Head of caudate nucleus (tissue), 42 donors: Measurements from ENCODE around the gene RPIA.

Experiments
- DNase-seq, 42 donors: peaks; one replicate each; pipeline versions ENCODE4 v3.0.0 to v3.0.0-alpha.2; 2020 to 2021; ENCODE audit warnings: mixed read lengths in 7 of 42
- intact Hi-C: fragments of 100-400 bp; cut with DNase I; formaldehyde crosslinking; loops from one replicate; pipeline ENCODE4 v1.15.0; 2022

The RPIA gene

DNA sequence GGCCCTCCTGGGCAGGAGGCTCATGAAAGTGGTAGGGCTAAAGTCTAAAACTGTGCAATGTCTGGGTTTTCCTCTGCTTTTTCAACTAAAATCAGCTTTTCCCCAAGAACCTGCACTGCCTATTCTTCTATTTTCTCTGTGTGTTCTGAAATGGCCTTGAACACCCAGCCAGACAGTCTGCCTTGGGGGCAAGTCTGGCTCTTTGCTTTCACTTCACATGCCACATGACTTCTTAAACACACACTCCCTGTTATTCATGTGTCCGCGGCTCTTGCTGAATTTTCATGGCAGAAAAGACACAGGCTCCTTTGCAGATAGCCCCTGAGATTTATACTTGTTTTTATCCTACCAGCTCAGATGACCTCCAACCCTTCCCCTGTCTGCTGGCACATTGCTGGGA is 10.6 kb upstream of the RPIA start:
- no peak for DNase-seq
- intact Hi-C loops: no loop called here

- DNase-seq: no peak
- intact Hi-C loops: no loop called here
Measured at GRCh38 chr2:88683160-88684021, 8.1 kb upstream of the RPIA start.

DNA sequence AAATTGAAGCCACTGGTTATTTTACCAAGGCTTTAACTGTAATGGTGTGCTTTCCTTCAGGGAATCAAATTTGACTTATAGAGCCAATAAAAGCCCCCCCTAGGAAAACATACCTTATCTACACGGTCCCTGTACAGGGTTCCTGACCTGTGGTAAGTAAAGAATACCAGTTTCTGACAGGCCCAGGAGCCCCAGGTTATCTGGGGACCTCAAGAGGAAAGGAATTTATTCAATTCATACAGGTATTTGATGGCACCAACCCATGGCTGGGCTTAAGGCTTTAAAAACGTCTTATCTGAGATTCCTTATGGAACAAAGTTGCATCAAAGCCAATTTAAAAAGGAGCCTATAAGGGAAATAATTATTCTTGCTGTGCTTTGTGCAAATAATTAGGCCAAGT is 7.0 kb upstream of the RPIA start:
- intact Hi-C loops: no loop called here
- no peak for DNase-seq

DNA sequence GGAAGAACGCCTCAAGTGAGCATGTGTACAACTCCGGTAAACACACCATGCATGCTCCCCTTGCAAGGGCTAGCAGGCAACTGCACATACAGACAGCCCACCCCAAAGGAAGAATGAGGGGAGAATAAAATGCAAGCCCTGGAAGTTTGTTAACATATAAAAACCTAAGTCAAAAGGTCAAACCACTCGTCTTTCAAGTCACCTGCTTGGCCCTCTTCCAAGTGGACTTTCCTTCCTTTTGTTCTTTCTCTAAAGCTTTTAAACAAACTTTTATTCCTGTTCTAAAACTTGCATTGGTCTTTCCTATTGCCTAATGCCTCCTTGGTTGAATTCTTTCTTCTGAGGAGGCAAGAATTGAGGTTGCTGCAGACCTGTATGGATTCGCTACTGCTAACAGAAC is 5.2 kb upstream of the RPIA start:
- intact Hi-C loops: no loop called here
- no peak for DNase-seq

DNA sequence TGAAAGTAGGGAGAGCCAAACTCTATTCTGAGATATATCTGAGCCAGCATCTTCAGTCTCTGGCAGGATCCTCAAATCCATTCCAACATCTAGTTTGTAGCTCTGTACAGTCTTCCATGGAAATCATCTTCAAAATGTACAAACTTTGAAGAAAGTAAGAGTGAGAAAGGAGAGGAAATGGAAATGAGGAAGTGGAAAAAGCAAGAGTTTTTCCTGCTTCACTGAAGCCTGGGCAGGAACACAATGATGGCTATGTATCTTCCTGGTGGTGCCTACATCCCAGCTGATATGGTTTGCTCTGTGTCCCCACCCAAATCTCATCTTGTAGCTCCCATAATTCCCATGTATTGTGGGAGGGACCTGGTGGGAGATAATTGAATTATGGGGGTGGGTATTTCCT is 4.1 kb upstream of the RPIA start:
- DNase-seq: no peak
- intact Hi-C loops: no loop called here

GRCh38 chr2:88690591-88691338 is 708 bp upstream of the RPIA start:
- intact Hi-C loops: loop anchor here (5.0 kb wide), 1 partner anchor 63 kb away; the partner anchor contains the start of gene EIF2AK3
- DNase-seq: peak in 8 of 42 donors; percentile 3 to 53 (median 26)

DNA sequence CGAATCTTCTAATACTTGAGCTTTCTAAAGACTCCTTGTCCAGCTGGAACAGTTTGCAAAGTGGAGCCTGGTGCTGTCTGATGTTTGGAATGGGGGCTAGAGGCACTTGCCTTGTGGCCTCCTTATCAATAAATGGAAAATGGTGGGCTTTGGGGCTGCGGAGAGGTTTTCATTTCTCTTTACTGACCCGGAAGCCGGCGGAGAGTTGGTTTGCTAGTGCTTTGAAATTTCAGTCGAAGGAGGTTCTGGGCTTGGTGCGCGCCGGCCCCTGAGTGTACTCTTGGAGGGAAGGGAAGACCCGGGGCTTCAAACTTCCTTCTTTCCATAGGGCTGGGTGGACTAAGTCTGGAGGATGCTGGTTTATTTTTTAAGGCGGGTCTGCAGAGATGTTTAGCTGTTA is 714 bp downstream of the RPIA start:
- DNase-seq: peak in 26 of 42 donors; percentile 2 to 44 (median 16)
- intact Hi-C loops: loop anchor here (5.0 kb wide), 1 partner anchor 65 kb away; the partner anchor contains the start of gene EIF2AK3

- DNase-seq: no peak
- intact Hi-C loops: loop anchor here (5.0 kb wide), 1 partner anchor 67 kb away; the partner anchor contains the start of gene EIF2AK3
Measured at GRCh38 chr2:88693911-88694414, 2.5 kb downstream of the RPIA start.

- intact Hi-C loops: no loop called here
- DNase-seq: no peak
Measured at GRCh38 chr2:88696611-88697010, 5.1 kb downstream of the RPIA start.

GRCh38 chr2:88697370-88698026 is 6.0 kb downstream of the RPIA start:
- intact Hi-C loops: no loop called here
- no peak for DNase-seq

- intact Hi-C loops: no loop called here
- DNase-seq: no peak
Measured at GRCh38 chr2:88698027-88698413, 6.5 kb downstream of the RPIA start.

GRCh38 chr2:88698498-88699233 is 7.2 kb downstream of the RPIA start:
- no peak for DNase-seq

DNA sequence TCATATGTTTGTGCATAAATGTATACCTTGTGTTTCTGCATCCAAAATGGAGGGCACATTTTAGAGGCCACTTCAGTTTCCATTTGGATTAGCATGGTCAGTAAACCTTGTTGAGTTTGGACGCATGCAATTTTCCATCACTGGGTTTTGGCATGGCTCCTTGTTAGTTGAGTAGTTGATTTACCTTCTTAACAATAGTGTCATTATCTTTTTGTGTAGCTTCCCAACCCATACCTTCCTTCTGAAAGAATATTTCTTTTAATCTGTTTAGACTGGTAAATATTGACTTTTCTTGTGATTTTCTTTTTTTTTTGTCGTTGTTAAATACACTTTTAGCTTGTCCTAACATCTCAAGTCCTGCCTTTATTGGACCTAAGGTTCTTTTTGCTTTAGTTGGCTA is 15.5 kb downstream of the RPIA start:
- no peak for DNase-seq
- intact Hi-C loops: no loop called here

More at GRCh38 chr2:88698498-88699233, 7.2 kb downstream of the RPIA start:
- intact Hi-C loops: no loop called here

GRCh38 chr2:88709181-88709631 is 17.7 kb downstream of the RPIA start:
- DNase-seq: no peak
- intact Hi-C loops: no loop called here

GRCh38 chr2:88711289-88711688 is 19.8 kb downstream of the RPIA start:
- DNase-seq: no peak

DNA sequence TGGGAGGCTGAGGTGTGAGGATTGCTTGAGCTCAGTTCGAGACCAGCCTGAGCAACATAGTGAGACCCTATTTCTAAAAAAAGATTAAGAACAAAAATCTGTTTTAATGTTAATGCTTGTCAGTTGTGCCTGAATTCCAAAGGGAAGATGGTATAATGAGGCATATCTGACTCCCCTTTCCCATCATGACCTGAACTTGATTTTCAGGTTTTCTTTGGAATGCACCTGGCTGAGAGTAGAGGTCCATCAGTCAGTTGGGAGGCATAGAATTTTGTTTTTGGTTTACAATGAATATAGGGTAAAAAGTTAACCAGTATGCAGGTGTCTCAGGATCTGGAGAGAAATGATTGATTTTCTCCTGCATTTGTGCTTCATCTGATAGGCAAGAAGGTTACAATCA is 20.4 kb downstream of the RPIA start:
- intact Hi-C loops: no loop called here
- DNase-seq: no peak

More at GRCh38 chr2:88711289-88711688, 19.8 kb downstream of the RPIA start:
- intact Hi-C loops: no loop called here

- DNase-seq: no peak
- intact Hi-C loops: no loop called here
Measured at GRCh38 chr2:88713408-88713807, 21.9 kb downstream of the RPIA start.

DNA sequence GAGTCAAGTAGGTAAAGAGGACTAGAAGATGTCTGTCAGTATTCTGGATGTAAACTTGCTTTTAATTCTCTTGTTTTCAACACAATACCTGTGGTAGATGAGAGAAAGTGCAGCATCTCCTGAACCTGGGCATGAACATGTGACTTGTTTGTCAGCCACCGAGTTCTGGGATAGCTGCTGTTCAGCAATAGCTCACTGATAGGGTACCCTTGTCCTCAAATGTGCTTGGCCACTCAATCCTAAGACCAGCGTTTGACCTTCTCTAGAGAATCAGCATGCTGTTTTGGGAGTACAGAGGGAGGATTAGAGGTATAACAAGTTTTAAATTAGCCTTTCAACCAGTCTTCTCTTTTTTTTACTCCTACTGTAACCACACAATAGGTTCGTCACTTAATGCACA is 23.2 kb downstream of the RPIA start:
- intact Hi-C loops: no loop called here
- DNase-seq: no peak

- no peak for DNase-seq
- intact Hi-C loops: no loop called here
Measured at GRCh38 chr2:88720399-88720798, 28.9 kb downstream of the RPIA start.
